IPS-18a (cell line): ENCODE measurements around the gene SMAD3.

ENCODE experiments used
- H3K27ac ChIP-seq: one replicate; pipeline ENCODE4 v1.5.1; 2013; ENCODE audit warnings: low read length
- H3K27me3 ChIP-seq: one replicate; pipeline ENCODE4 v1.6.1; 2013; ENCODE audit warnings: mild to moderate bottlenecking, low read length; ENCODE audit not compliant: control insufficient read depth, insufficient read depth
- H3K36me3 ChIP-seq: one replicate; pipeline ENCODE4 v1.6.1; 2013; ENCODE audit warnings: low read depth, low read length; ENCODE audit not compliant: control insufficient read depth
- H3K4me1 ChIP-seq: one replicate; pipeline ENCODE4 v1.6.1; 2013; ENCODE audit warnings: low read depth, low read length; ENCODE audit not compliant: control insufficient read depth
- H3K4me3 ChIP-seq: one replicate; pipeline ENCODE4 v1.5.1; 2013; ENCODE audit warnings: low read length
- H3K9ac ChIP-seq: one replicate; pipeline ENCODE4 v1.6.1; 2013; ENCODE audit warnings: mild to moderate bottlenecking, low read length, moderate library complexity
- H3K9me3 ChIP-seq: one replicate; pipeline ENCODE4 v1.6.1; 2013; ENCODE audit warnings: low read depth, low read length; ENCODE audit not compliant: control insufficient read depth

The SMAD3 gene

GRCh38 chr15:67050522-67051087 lies 14.8 kb upstream of the SMAD3 start:
- H3K4me1 ChIP-seq = no peaks in the 10 kb centered on the region
- no peak overlapping the region for H3K9ac ChIP-seq
- H3K27me3 ChIP-seq = no peaks in the 10 kb centered on the region
- H3K27ac ChIP-seq = no peak overlapping the region
- no peaks in the 10 kb centered on the region for H3K36me3 ChIP-seq
- H3K4me3 ChIP-seq = no peak overlapping the region
- no peaks in the 10 kb centered on the region for H3K9me3 ChIP-seq

- Histone ChIP-seq H3K27ac (no peak overlapping the region), H3K36me3 (no peaks in the 10 kb centered on the region), H3K4me1 (no peaks in the 10 kb centered on the region), H3K9me3 (no peaks in the 10 kb centered on the region), H3K27me3 (no peaks in the 10 kb centered on the region), H3K4me3 (no peak overlapping the region), H3K9ac (no peak overlapping the region)
Observed at GRCh38 chr15:67051088-67052045, 14.0 kb upstream of the SMAD3 start.

GRCh38 chr15:67054676-67055075 lies 10.7 kb upstream of the SMAD3 start:
- no peaks in the 10 kb centered on the region for H3K36me3 ChIP-seq
- H3K9ac ChIP-seq = no peak overlapping the region

GRCh38 chr15:67059127-67059553 lies 6.3 kb upstream of the SMAD3 start:
- H3K36me3 ChIP-seq = no peaks in the 10 kb centered on the region
- peaks cover 25% of the 10 kb centered on the region for H3K27me3 ChIP-seq
- H3K9me3 ChIP-seq = no peaks in the 10 kb centered on the region
- peaks cover 11% of the 10 kb centered on the region for H3K4me1 ChIP-seq
- no peak overlapping the region for H3K9ac ChIP-seq
- H3K27ac ChIP-seq = no peak overlapping the region
- no peak overlapping the region for H3K4me3 ChIP-seq

More at GRCh38 chr15:67054676-67055075, 10.7 kb upstream of the SMAD3 start:
- H3K27me3 ChIP-seq = no peaks in the 10 kb centered on the region
- no peaks in the 10 kb centered on the region for H3K4me1 ChIP-seq
- no peak overlapping the region for H3K27ac ChIP-seq
- H3K9me3 ChIP-seq = no peaks in the 10 kb centered on the region
- H3K4me3 ChIP-seq = no peak overlapping the region

- no peak overlapping the region for H3K4me3 ChIP-seq
- peaks cover 11% of the 10 kb centered on the region for H3K4me1 ChIP-seq
- H3K36me3 ChIP-seq = no peaks in the 10 kb centered on the region
- peaks cover 35% of the 10 kb centered on the region for H3K27me3 ChIP-seq
- no peak overlapping the region for H3K27ac ChIP-seq
- H3K9ac ChIP-seq = no peak overlapping the region
- no peaks in the 10 kb centered on the region for H3K9me3 ChIP-seq
Observed at GRCh38 chr15:67061811-67062368, 3.5 kb upstream of the SMAD3 start.

GRCh38 chr15:67062369-67062985 lies 2.9 kb upstream of the SMAD3 start:
- H3K4me1 ChIP-seq = peaks cover 15% of the 10 kb centered on the region
- H3K4me3 ChIP-seq = no peak overlapping the region
- H3K27ac ChIP-seq = no peak overlapping the region

GRCh38 chr15:67063689-67064606 lies 1.5 kb upstream of the SMAD3 start:
- Histone ChIP-seq H3K4me3 (peak overlapping the region; percentile 72), H3K27me3 (peaks cover 55% of the 10 kb centered on the region), H3K4me1 (peaks cover 29% of the 10 kb centered on the region), H3K27ac (no peak overlapping the region), H3K36me3 (no peaks in the 10 kb centered on the region), H3K9ac (peak overlapping the region; percentile 16), H3K9me3 (no peaks in the 10 kb centered on the region)

More at GRCh38 chr15:67062369-67062985, 2.9 kb upstream of the SMAD3 start:
- Histone ChIP-seq H3K9ac (no peak overlapping the region), H3K27me3 (peaks cover 41% of the 10 kb centered on the region), H3K9me3 (no peaks in the 10 kb centered on the region), H3K36me3 (no peaks in the 10 kb centered on the region)

GRCh38 chr15:67064607-67065530 lies 533 bp upstream of the SMAD3 start:
- no peak overlapping the region for H3K27ac ChIP-seq
- no peaks in the 10 kb centered on the region for H3K9me3 ChIP-seq
- peaks cover 61% of the 10 kb centered on the region for H3K27me3 ChIP-seq
- peak overlapping the region; percentile 16 for H3K9ac ChIP-seq
- H3K36me3 ChIP-seq = no peaks in the 10 kb centered on the region
- peaks cover 30% of the 10 kb centered on the region for H3K4me1 ChIP-seq
- peak overlapping the region; percentile 72 for H3K4me3 ChIP-seq

GRCh38 chr15:67066041-67066958 lies 898 bp downstream of the SMAD3 start:
- Histone ChIP-seq H3K9me3 (no peaks in the 10 kb centered on the region), H3K27ac (no peak overlapping the region), H3K4me1 (peaks cover 34% of the 10 kb centered on the region), H3K27me3 (peaks cover 61% of the 10 kb centered on the region), H3K36me3 (no peaks in the 10 kb centered on the region), H3K4me3 (peak overlapping the region; percentile 72), H3K9ac (peak overlapping the region; percentile 61)
